ENCODE measurements around the gene ITPK1.

ITPK1 gene

DNA sequence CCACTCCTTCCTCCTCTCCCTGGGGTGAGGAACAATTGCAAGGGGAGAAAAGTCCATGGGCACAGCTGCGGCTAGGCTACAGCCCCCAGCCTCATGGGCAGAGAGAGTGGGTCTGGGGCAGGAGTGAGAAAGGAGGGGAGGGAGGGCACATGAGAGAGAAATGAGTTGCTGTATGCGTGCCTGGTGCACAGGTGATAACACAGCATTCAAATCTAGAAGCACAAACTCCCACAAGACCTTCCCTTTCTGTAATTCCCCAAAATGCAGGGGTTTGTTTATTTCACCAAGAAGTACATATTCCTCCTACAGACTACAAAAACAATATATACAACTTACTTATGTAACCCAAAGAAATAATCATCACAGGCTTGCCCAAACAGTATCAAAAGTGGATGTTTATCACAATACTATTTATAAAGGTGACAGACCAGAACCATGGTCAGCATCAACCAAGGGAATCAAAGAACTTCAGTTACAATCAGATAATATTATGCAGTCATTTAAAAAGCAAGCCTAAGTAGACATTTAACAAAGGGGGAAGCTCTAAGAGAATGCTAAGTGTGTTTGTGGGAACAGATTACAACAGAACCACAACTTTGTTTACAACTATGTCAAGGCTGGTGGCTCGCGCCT, 54.2 kb downstream of the ITPK1 start:
- no peak for DNase-seq (ENCODE audit: low read depth in 2 of 2)

DNA sequence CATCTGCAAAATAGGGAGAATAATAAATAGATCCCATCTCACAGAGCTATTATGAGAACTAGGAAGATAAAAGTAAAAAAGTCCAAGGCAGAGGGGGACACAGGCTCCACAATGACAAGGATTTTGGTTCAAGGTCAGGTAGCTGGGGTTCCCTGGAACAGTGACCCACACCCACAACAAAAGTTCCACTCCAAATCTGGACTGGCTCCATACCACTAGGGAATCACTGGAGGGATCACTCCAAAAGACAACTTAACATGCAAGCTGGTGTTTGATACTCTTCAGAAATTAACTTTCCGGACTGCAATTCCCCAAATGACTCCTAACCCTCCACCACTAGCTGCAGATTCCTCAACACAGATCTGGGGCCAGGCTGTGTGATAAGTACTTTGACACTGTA, 54.9 kb downstream of the ITPK1 start:
- DNase-seq (ENCODE audit: low read depth in 2 of 2): no peak

DNA sequence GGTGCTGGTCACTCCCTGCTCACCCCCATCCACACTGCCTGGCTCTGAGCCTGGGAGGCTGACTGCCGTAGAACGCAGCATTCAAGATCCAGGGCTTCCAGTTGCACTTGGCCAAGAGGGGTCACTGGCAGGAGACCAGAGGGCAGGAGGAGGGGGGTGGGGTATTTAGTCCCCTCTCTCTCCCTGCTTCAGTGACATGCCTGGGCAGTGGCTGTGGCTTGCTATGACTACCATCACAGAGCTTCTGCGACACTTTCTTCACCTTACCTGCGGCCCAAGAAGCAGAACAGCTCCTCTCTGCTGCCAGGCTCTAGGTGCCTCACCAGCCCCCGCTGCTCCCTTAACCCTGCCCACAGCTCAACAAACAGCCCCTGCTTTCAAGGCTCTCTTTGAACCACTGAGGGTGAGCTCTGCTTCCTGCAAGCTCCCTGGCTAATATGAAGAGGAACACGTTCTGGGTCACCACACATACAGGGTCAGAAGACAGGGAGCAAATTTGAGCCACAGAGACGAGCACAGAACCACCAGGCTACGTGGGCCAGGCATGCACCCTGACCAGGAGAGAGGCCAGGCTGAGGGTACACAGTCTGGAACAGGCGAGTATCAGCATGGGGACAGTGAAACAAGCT, 55.7 kb downstream of the ITPK1 start:
- no peak for DNase-seq (ENCODE audit: low read depth in 2 of 2)

DNA sequence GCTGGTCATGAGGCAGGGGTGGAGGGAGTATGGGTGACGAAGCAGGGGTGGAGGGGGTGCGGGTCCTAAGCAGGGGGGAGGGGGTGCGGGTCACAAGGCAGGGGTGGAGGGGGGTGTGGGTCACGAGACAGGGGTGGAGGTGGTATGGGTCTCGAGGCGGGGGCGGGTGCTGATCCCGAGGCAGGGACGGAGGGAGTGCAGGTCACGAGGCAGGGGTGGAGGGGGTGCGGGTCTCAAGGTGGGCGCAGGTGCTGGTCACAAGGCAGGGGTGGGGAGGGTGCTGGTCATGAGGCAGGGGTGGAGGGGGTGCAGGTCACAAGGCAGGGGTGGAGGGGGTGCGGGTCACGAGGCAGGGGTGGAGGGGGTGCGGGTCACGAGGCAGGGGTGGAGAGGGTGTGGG, 56.5 kb downstream of the ITPK1 start:
- DNase-seq (ENCODE audit: low read depth in 2 of 2): no peak

DNA sequence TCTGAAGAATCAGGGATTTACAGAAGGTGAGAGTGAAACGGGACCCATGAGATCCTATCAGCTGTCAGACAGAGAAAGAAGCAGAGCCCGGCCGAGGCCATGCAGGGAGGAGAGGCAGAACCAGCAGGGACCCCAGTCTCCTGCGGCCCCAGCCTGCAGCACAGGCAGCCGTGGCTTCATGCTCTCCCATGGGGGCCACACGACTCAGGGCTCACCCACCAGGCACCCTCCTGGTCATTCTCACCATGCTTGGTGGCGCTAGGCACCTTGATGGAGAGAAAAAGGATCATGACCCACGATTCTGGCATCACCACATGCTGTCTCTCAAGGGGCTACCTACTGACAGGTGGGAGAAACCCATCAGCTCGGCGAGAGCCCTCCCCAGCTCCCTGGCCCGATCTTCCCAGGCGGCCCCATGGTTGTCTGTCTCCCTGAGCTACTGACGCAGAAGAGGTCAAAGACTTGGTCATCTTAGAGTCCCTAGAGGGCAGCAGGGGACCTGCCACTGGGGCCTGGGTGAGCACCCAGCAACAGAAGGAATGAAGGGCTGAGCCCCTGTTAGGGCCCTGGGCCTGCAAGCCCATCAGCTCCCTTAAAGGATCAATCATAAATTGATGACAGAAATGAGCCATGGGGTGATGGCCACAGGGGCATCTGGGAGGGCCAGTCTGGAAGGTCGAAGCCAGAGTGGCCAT, 58.0 kb downstream of the ITPK1 start:
- DNase-seq (ENCODE audit: low read depth in 2 of 2): no peak

DNA sequence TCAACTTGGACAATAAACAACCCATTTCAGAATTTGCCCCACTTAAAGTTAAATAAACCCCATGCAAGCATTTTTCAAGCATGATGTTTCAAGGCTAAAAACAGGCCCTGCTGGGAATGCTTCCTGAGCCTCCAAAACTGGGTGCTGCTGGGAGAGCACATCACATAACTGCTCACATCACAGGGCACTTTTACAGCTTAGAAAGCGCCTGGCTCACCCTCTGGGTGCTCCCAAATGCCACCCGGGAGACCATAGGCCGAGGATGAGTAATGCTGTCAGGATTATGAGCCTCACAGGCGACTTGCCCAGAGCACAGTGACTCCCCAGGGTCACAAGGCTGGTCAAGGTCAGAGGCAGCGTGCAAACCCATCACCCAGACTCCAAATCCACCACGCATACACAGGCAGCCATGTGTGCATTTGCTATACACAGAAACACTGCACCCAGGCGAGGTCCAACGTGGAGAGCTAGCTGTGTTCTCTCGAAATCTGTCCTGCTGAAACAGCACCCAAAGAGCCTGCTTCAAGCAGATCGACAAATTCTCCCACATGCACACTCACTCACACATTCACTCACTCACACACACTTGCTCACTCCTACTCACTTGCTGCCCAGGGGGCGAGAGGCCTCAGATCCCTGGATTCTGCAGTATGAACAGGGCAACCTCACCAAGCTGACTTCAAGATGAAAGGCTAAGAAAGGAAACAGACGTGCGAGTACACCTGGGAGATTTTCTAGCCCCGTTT, 58.7 kb downstream of the ITPK1 start:
- DNase-seq (ENCODE audit: low read depth in 2 of 2): no peak

DNA sequence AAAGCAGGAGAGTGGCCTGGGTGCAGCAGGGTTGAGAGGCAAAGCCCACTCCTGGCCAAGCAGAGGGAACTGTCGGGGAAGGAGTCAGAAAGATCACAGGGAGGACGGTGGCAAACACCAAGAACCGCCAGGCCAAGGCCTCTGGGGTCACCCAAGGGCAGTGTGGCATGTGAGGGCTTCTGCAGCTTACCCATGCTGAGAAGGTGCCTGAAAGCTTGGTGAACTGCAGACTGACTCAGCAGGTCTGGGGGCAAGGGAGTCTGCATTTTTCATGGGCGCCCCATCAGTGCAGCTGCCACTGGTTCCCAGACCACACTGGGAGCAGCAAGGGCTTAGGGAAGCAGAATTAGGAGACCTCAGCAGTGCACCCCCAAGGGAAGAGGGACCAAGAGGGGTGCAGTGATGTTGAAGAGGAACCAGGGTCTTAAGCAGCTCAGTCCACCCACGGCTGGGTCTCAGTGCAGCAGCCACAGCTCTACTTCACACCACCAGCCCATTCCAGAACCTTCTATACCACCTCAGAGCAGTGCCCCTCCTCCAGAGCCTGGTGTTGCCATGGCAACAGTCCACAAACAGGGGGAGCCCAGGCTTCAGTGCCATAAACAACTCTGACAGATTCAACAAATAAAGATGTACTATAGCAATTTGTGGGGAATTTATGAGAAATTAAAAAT, 59.4 kb downstream of the ITPK1 start:
- no peak for DNase-seq (ENCODE audit: low read depth in 2 of 2)

DNA sequence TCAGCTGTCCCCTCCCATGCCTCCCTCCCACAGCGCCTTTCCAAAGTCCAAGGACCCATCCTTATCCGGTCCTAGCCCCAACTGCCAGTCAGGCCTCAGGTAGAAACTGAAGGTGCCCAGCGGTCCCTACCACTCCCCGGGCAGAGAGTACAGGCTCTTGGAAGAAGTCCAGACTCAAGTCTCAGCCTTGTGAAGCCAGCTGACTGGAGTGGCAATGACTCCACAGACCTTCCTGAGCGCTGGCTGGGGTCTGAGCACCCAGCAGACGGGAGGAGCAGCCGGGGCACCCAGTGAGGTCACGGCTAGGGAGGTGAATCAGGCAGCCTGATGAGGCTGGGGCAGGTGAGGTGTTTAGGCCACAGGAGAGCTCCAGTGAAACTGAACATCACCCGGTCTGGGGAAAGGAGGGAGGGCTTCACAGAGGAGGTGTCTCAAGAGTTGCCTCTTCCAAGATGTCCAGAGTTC, 60.0 kb downstream of the ITPK1 start:
- DNase-seq (ENCODE audit: low read depth in 2 of 2): no peak

DNA sequence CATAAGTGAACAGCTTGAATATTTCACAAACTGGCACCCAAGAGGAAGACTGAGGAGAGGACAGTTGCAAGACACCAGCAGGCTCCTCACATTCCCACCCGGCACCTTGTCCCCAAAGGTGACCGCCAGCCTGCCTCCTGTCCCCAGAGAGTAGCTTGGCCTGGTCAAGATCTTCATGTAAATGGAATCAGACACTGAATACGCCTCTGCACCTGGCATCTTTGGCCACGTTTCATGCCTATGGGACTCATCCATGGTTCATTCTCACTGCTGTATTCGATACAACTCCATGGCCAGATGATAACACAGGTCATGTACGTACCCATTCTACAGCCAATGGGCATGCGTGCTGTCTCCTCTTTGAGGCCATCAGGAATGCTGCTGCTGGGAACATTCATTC, 60.8 kb downstream of the ITPK1 start:
- DNase-seq (ENCODE audit: low read depth in 2 of 2): no peak

DNA sequence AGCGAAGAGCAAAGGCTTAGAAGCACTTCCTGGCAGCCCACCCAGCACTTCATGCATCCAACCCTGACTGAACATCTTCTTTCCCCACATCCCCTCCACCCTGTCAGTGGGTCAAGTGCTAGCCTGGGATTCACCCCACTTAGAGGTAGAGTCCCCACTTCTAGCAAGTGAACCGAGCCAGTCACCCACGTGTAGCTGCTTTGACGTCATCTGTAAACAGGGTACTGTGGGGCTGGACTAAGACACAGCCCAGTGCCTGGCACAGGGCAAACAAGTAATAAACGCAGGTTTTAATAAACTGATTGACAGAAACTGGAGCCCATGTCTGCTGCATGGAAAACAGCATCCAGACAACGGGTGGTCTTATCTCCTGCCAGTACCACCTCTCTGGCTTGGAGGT, 61.7 kb downstream of the ITPK1 start:
- no peak for DNase-seq (ENCODE audit: low read depth in 2 of 2)

DNA sequence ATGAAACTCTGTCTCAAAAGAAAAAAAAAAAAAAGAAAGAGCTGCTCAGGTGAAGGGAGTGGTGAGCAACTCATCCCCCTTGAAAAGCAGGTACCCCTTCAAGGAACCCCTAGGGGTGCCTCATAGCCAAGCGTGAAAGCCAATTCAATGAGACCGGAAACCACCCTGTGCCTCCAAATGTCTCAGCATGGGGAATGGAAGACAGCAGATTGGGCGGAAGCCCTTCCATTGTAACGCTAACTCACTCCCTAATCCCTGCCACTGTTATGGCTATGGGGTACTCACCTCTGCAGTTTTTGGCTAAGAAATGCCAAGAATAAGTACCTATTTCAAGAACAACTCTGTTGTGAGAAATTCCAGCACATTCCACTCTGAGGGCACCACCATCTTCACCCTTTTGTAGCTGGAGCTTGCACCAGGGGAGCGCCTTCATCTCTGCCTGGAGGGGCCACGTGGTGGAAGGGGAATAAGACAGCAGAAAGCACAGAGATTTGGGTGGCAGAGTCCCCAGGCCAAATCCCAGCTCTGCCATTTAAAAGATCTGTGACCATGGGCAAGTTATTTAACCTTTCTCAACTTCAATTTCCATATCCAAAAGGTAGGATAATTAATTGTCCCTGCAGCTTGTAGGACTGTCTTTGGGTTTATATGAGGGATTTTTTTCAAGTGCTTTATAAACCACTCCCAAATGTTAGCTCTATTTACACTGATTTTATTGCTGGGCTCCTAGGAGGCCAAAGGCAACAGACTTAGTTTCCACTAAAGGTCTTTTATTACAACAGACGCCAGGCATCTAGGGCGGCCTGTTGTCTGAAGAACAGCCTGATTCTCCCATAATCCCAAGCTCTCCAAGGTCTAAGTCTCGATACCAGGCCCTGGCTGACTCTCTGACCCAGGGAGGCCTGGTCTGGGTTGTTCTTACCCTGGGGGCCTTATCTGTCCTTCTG, 63.9 kb downstream of the ITPK1 start:
- DNase-seq (ENCODE audit: low read depth in 2 of 2): no peak

DNA sequence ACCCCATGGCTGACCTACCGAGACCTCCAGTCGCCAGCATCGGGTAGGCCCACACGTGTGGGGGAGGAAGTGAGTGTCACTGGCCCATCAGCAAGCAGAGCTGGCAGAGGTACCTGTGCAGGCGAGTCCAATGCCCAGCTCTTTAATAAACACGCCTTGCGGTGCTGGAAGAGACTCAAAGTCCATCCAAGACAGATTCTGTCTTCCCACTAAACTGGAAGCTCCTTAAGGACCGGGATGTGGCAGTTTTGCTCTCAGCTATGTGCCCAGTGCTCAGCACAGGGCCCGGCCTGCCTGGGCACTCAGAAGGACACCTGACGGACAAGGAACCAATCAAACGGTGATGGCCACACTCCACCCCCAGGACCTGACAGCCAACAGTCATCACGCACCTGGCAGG, 65.0 kb downstream of the ITPK1 start:
- DNase-seq (ENCODE audit: low read depth in 2 of 2): no peak

DNA sequence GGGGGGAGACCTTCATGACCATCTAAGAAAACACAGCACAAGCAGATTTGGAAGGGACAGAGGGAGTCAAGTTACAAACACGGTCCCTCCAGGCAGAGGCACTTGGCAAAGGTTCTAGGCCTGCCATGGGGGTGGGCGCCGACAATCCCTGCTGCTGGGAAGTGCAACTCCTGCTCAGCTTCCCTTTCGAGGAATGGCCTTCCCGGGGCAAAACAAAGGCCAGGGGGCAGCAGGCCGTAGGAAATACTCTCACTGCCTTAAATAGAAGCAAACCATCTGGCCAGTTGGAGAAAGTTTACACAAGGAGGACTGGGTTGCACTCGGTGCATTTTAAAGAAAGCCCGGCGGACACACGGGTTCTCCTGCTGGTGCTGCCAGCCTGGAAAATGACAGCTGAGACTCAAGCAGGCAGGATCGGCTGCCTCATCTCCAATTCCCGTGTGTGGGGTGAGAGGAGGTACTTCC, 65.8 kb downstream of the ITPK1 start:
- no peak for DNase-seq (ENCODE audit: low read depth in 2 of 2)

DNA sequence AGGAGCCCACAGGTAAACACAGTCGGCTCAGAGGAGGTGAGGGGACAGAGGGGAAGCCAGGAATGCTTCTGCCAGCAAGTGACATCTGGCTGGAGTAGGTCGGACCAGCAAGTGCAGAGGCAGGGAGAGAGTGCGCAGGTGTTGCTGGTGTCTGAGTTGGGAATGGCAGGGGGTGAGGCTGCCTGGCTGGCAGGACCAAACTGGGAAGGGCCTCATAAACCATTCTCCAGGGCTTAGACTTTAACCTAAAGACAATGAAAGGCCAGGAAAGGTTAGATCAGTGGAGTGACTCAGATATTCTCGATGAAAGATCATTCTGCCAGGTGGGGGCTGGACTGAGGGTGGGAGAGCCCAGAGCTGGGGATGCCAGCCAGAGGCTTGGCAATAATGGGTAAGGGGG, 66.4 kb downstream of the ITPK1 start:
- no peak for DNase-seq (ENCODE audit: low read depth in 2 of 2)

DNA sequence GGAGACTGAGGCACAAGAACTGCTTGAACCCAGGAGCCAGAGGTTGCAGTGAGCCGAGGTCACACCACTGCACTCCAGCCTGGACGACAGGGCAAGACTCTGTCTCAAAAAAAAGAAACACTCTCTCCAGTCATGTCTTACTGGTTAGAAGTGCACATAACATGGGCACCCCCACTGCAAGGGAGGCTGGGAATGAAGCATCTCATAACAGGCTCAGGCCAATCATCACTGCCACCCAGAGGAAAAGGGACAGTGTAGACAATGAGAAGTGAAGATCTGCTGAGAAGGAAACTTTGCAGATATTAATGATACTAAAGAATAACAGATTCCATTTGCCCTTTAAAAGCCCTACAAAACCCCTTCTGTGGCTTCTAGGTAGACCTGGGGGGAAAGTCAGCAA, 66.9 kb downstream of the ITPK1 start:
- DNase-seq (ENCODE audit: low read depth in 2 of 2): no peak

DNA sequence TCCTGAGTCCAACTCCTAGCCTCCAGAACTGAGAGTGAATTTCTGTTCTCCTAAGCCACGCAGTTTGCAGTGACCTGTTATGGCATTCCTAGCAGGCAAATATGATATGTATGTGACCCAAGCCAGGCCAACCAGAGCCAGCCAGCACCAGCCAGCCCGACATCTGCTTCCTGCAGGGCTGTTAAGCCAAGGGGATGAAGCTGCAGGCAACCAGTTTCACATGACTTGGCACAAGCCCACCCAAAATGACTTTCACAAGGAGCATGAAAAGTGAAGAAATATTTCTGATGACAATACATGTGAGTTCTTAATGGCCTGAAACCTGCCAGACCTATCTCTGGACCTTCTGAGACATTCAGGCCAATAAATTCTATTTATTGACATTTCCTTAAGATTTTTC, 68.1 kb downstream of the ITPK1 start:
- DNase-seq (ENCODE audit: low read depth in 2 of 2): no peak

DNA sequence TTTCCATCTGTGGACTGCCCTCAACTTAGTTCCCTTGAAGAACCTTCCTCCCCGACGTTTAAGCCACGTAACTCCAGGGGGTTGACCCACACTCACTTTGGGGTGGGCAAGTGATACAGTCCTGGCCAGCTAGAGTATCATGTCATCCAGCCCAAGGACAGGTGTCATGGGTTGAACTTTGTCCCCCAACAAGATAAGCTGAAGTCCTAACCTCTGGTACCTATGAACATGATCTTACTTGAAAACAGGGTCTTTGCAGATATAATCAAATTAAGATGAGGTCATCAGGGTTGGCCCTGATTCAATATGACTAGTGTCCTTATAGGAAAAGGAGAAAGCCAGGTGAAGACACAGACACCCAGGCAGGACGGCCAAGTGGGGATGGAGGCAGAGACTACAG, 68.6 kb downstream of the ITPK1 start:
- DNase-seq (ENCODE audit: low read depth in 2 of 2): no peak

DNA sequence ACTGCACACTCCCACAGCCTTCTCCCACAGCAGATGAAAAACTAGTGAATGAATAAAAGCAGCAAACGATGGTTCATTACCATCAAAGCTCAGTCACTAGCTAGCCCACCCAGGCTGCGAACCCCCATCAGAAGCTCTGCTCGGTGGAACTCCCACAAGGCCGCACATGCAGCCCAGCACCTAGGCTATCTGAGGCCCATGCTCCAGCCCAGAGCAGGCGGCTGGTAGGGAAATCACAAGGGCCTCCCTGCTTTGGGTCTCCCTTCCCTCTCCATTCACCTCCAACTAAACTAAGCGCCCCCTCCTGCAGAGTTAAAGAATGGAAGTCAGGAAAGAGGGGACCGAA, 69.0 kb downstream of the ITPK1 start:
- no peak for DNase-seq (ENCODE audit: low read depth in 2 of 2)

DNA sequence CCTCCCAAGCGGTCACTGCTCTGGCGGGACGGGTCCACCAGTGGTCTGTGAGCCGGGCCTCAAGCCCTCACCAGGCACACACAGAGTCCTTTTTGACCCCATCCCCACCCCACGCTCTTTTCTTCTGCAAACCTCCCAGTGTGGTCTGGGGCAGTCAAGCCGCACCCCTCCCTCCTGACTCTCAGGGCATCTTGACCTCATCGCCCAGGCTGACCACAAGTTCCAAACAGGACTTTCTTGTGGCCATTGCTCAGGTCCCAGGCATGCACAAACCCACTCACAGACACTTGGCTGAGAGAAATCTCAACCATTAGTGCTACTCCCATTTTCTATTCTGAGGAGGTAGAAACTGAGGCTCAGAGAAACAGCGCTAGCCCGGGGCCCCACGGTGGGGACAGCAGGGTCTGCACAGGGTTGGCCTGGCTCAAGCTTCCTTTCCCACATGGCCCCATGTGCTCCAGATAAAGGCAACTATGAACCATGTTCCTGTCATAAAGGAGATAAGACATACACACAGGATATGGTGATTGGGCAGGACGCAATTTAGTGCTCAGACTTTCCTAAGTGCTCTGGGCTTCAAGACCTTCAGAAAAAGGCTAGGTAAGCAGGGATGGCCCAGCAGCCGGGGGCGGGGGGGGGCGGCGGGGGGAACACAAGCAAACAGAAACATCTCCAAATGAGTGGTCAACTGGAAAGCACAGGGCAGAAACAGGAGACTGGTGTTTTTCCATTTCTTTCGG, 69.6 kb downstream of the ITPK1 start:
- DNase-seq (ENCODE audit: low read depth in 2 of 2): no peak

DNA sequence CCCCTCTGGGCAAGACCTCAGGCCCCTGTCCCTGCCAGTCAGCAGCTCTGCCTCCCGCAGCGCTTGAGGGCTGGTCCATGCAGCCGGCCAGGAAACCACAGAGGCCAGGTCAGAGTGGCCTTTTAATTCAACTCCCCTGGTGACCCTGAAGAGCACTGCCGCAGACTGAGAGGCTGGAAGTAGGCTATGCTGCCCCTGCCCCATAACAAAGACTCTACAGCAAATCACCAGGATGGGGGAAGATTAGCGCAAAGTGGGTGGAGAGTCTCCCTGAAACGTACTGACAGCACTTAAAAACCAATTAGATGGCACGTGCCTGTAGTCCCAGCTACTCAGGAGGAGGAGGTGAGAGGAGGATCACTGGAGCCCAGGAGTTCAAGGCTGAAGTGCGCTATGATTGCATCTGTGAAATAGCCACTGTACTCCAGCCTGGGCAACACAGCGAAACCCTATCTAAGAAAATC, 70.5 kb downstream of the ITPK1 start:
- DNase-seq (ENCODE audit: low read depth in 2 of 2): no peak

All from stimulated activated CD4-positive, alpha-beta T cell treated with anti-CD3 and anti-CD28 coated beads, Interleukin-15, amount 100 ng/mL, for 48 hours (primary cell).